ENCODE results near the gene XRCC1. TPM values are rescaled to one million over a fixed set of nuclear protein-coding genes. Genes with fewer than 3 reads are reported as not detected.
A peak's percentile ranks its signal among the peaks of the same experiment; 100 is the strongest.

XRCC1 gene
- total RNA-seq, 4 donors from 2014 or later, result 18.6 to 30.6 (median 25.7) TPM

- 81 to 92% methylated on average over 6 of the region's 6 CpGs for WGBS, 2 donors
- Histone ChIP-seq H3K4me3 (no peak overlapping the region), H3K27ac (peak overlapping the region in 2 of 4 donors; percentile 25 to 64), H3K36me3 (peaks cover 0 to 38% (median 0%) of the 10 kb centered on the region in 3 donors), H3K4me1 (peaks cover 0 to 14% (median 4%) of the 10 kb centered on the region in 4 donors), H3K9me3 (no peaks in the 10 kb centered on the region), H3K27me3 (no peaks in the 10 kb centered on the region)
- DNase-seq (ENCODE audit: low spot score in 2 of 2), result no peak
- TF ChIP-seq POLR2A (IDR thresholded peaks at IDR 0.05), result no peak
Observed at GRCh38 chr19:43562226-43562697, 13.1 kb downstream of the XRCC1 start.

DNA sequence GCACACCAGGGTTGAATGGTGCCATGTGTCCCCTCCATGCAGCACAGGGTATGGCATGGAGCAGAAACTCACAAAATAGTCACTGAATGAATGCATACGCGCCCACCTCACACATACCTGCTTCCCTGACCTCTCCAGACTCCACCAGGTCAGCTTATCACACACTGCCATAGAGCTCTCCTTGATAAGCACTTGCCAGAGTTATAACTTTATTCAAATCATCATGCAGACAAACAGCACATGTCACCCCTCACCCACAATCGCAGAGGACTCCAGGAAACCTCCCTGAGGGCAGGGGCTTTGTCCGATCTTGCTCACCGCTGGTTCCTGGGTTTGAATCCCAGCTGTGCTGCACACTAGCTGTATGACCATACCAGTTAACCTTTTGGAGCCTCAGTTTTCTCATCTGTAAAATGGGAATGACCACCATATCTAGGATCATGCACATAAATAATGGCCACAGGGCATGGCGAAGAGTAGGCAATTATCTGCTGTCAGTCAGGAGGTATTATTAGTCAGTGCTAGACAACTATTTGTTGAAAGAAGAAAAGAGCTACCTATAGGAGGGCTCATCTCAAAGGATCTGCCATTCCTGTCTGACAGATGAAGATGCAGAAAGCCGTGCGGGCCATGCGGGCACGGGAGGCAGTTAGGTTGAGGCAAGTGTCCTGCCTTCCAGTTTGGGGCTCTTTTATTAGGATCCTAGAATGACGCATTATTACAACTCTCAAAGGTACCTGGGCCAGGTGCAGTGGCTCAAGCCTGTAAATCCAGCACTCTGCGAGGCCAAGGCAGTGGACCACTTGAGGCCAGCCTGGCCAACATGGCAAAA lies 14.0 kb downstream of the XRCC1 start:
- Histone ChIP-seq H3K4me1 (peaks cover 0 to 14% (median 4%) of the 10 kb centered on the region in 4 donors), H3K36me3 (peaks cover 0 to 45% (median 0%) of the 10 kb centered on the region in 3 donors), H3K4me3 (no peak overlapping the region), H3K27me3 (no peaks in the 10 kb centered on the region), H3K9me3 (no peaks in the 10 kb centered on the region), H3K27ac (no peak overlapping the region)
- DNase-seq (ENCODE audit: low spot score in 2 of 2), result no peak
- 90 to 98% methylated on average over 12 of the region's 12 CpGs for WGBS, 2 donors
- TF ChIP-seq POLR2A (IDR thresholded peaks at IDR 0.05) (no peak), EP300 (IDR thresholded peaks at IDR 0.05) (no peak)
- TF ChIP-seq, protein P1, sequence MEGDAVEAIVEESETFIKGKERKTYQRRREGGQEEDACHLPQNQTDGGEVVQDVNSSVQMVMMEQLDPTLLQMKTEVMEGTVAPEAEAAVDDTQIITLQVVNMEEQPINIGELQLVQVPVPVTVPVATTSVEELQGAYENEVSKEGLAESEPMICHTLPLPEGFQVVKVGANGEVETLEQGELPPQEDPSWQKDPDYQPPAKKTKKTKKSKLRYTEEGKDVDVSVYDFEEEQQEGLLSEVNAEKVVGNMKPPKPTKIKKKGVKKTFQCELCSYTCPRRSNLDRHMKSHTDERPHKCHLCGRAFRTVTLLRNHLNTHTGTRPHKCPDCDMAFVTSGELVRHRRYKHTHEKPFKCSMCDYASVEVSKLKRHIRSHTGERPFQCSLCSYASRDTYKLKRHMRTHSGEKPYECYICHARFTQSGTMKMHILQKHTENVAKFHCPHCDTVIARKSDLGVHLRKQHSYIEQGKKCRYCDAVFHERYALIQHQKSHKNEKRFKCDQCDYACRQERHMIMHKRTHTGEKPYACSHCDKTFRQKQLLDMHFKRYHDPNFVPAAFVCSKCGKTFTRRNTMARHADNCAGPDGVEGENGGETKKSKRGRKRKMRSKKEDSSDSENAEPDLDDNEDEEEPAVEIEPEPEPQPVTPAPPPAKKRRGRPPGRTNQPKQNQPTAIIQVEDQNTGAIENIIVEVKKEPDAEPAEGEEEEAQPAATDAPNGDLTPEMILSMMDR (IDR thresholded peaks at IDR 0.05), result no peak

DNA sequence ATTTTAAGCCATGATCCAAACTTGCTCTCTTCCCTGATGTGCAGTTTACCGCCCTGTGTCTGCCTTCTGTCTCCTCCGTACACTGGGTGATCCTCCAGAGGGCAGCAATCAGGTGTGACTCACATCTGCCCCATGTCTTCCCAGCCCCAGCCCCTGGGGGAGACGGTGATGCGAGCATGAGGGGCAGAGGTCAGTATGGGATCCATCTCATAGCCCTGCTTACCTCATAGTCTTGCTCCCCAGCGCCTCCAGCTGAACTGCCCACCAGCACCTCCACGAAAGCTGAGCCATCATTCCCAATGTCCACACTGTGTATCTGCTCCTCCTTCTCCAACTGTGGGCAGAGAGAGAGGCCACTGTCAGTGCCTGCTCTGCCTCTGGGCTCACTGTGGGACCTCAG lies 14.6 kb downstream of the XRCC1 start:
- H3K27ac ChIP-seq, result no peak overlapping the region
- TF ChIP-seq POLR2A (IDR thresholded peaks at IDR 0.05) (no peak), EP300 (IDR thresholded peaks at IDR 0.05) (no peak)
- TF ChIP-seq, protein P1 (IDR thresholded peaks at IDR 0.05), result no peak
- no peaks in the 10 kb centered on the region for H3K27me3 ChIP-seq
- peaks cover 0 to 14% (median 4%) of the 10 kb centered on the region in 4 donors for H3K4me1 ChIP-seq
- H3K36me3 ChIP-seq, result peaks cover 0 to 51% (median 0%) of the 10 kb centered on the region in 3 donors
- no peak for DNase-seq (ENCODE audit: low spot score in 2 of 2)
- no peaks in the 10 kb centered on the region for H3K9me3 ChIP-seq
- H3K4me3 ChIP-seq, result no peak overlapping the region
- WGBS, 2 donors, result 79% methylated on average over 6 of the region's 6 CpGs

DNA sequence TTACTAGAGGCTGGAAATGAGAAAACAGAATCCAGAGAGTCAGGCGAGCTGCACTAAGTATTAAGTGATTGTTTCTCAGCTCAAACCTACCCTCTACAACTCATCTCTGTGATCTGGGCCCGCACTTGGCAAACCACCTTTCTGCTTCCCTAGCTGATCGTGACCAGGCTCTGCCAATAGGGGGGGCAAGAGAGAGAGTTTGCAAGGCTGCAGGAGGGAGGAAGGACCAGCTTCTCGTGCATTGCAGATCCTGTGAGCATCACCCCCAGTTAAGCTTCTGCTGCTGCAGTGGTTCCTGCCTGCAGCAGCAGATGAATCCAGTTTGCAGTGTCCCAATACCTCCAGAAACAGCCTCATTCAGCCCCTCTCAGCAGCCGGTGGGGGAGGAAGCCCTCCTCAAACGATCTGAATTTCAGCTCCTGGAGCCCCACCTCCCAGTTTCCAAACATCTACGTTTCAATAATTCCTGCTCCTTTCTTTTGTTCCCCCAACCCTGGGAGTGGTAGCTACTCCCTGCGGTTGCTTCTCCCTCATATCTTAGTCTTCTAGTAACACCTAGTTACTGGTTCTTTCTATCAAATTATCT lies 20.0 kb downstream of the XRCC1 start:
- Histone ChIP-seq H3K27ac (no peak overlapping the region), H3K9me3 (no peaks in the 10 kb centered on the region), H3K4me1 (no peaks in the 10 kb centered on the region), H3K36me3 (peaks cover 0 to 90% (median 17%) of the 10 kb centered on the region in 3 donors), H3K27me3 (no peaks in the 10 kb centered on the region), H3K4me3 (no peak overlapping the region)
- peak; percentile 42 to 77 for DNase-seq (ENCODE audit: low spot score in 2 of 2)
- TF ChIP-seq POLR2A (IDR thresholded peaks at IDR 0.05) (no peak), EP300 (IDR thresholded peaks at IDR 0.05) (no peak)
- TF ChIP-seq, protein P1 (IDR thresholded peaks at IDR 0.05), result peak; percentile 46 to 53 (median 50)
- WGBS, 2 donors, result 37 to 42% methylated on average over 8 of the region's 8 CpGs

DNA sequence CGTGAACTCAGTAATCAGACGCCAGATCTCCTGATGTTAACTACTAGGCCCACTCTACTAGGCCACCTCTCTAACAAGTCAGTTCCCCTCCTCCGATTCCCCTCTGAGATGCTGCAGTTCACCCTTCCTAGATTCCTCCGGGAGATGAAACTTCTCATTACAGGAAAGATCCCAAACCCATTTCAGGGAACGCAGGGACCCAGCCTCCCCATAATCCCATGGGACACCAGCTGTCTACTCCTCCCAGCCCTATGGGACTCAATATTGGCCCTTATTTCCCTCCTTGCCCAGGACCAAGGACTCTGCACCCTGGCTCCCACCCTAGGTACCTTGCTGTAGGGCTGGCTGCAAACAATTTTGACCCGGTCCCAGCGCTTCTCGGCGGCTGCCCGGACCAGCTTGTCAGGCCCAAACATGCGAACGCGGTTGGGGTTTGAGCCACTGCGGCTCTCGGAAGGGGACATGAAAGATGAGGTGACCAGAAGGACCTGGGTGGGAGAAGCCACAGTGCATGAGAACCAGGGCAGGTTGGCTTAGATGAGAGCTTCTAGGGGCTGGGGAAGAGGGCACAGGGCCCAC lies 20.9 kb downstream of the XRCC1 start:
- DNase-seq (ENCODE audit: low spot score in 2 of 2), result no peak
- Histone ChIP-seq H3K4me3 (no peak overlapping the region), H3K27me3 (no peaks in the 10 kb centered on the region), H3K9me3 (no peaks in the 10 kb centered on the region), H3K27ac (no peak overlapping the region), H3K36me3 (peaks cover 0 to 90% (median 17%) of the 10 kb centered on the region in 3 donors), H3K4me1 (no peaks in the 10 kb centered on the region)
- WGBS, 2 donors, result 91 to 93% methylated on average over 15 of the region's 15 CpGs
- TF ChIP-seq POLR2A (IDR thresholded peaks at IDR 0.05), result no peak
- TF ChIP-seq EP300 (IDR thresholded peaks at IDR 0.05), result no peak
- TF ChIP-seq, protein P1 (IDR thresholded peaks at IDR 0.05), result no peak
